K562 (cell line): ENCODE measurements around the gene TCF23. TPM values are rescaled to one million over a fixed set of nuclear protein-coding genes. Genes with fewer than 3 reads are reported as not detected.

Experiments
- CC2D1A ChIP-seq: fragments of 450-650 bp; IDR thresholded peaks from 2 replicates; pipeline ENCODE4 v1.6.1; 2017; ENCODE audit warnings: mild to moderate bottlenecking
- CCAR2 ChIP-seq: fragments of 200-400 bp; formaldehyde crosslinking; IDR thresholded peaks from 2 replicates; pipeline ENCODE4 v1.6.1; 2017; ENCODE audit warnings: mild to moderate bottlenecking, low read depth, low read length
- FOXK2 ChIP-seq, 2 experiments: fragments of 450-650 bp; IDR thresholded peaks in 1 of 2; conservative IDR thresholded peaks in 1 of 2; 2 replicates each; pipeline ENCODE4 v1.6.1; 2016; ENCODE audit warnings: low read depth in 2 of 2, mild to moderate bottlenecking in 1 of 2
- GABPA ChIP-seq: fragments of 200-800 bp; sonication (Bioruptor generic); conservative IDR thresholded peaks from 2 replicates; pipeline ENCODE4 v1.6.1; 2016; ENCODE audit warnings: low read depth, missing genetic modification characterization, missing compliant biosample characterization
- HBP1 ChIP-seq: fragments of 450-650 bp; formaldehyde crosslinking; IDR thresholded peaks from 2 replicates; pipeline ENCODE4 v1.4.0; 2022; ENCODE audit warnings: missing genetic modification characterization
- IRF1 ChIP-seq: sonication (generic); formaldehyde crosslinking; IDR thresholded peaks from 2 replicates; pipeline ENCODE4 v1.8.0; 2022; ENCODE audit warnings: missing genetic modification reagents, mild to moderate bottlenecking, borderline replicate concordance
- MBD1 ChIP-seq: fragments of 250-450 bp; sonication (Bioruptor Pico); IDR thresholded peaks from 2 replicates; pipeline ENCODE4 v1.8.0; 2022; ENCODE audit warnings: inconsistent platforms
- MCM2 ChIP-seq: fragments of 450-650 bp; IDR thresholded peaks from 2 replicates; pipeline ENCODE4 v1.6.1; 2017; ENCODE audit warnings: low read depth, mild to moderate bottlenecking
- MTA1 ChIP-seq: fragments of 450-650 bp; IDR thresholded peaks from 2 replicates; pipeline ENCODE4 v1.6.1; 2017; ENCODE audit warnings: borderline replicate concordance
- MYBL2 ChIP-seq, 2 experiments: fragments of 450-650 bp in 1 of 2; sonication (generic) in 1 of 2; formaldehyde crosslinking in 1 of 2; IDR thresholded peaks; 2 replicates each; pipeline versions ENCODE4 v1.6.1 to v1.8.1; 2017 to 2022; ENCODE audit warnings: borderline replicate concordance in 1 of 2, inconsistent platforms in 1 of 2, low read depth in 1 of 2, mild to moderate bottlenecking in 1 of 2, missing genetic modification reagents in 1 of 2, moderate library complexity in 1 of 2
- MYC ChIP-seq, 2 experiments: fragments of 250-450 bp in 1 of 2; sonication (Bioruptor Pico) in 1 of 2; IDR thresholded peaks; 2 replicates each; pipeline versions ENCODE4 v1.5.1 to v1.6.1; 2012 to 2021; ENCODE audit warnings: low read depth in 2 of 2, borderline replicate concordance in 1 of 2, improper control_type of control experiment in 1 of 2, low read length in 1 of 2, mild to moderate bottlenecking in 1 of 2, moderate library complexity in 1 of 2
- NFRKB ChIP-seq: fragments of 450-650 bp; IDR thresholded peaks from 2 replicates; pipeline ENCODE4 v1.6.1; 2016; ENCODE audit warnings: low read depth
- SAP30 ChIP-seq: fragments of 200-600 bp; sonication (generic); IDR thresholded peaks from 2 replicates; pipeline ENCODE4 v1.6.1; 2012; ENCODE audit warnings: borderline replicate concordance, low read depth, mild to moderate bottlenecking, moderate library complexity, low read length, control low read depth, inconsistent platforms; ENCODE audit not compliant: insufficient read depth, poor library complexity, severe bottlenecking
- SNRNP70 ChIP-seq: fragments of 200-400 bp; formaldehyde crosslinking; optimal IDR thresholded peaks from 2 replicates; pipeline ENCODE3; 2017; ENCODE audit warnings: low read depth, low read length
- THRA ChIP-seq: fragments of 450-650 bp; IDR thresholded peaks from 2 replicates; pipeline ENCODE4 v1.6.1; 2017; ENCODE audit warnings: mild to moderate bottlenecking, moderate library complexity
- ZMIZ1 ChIP-seq, 2 experiments: fragments of 150-350 bp in 1 of 2; IDR thresholded peaks; 2 replicates each; pipeline ENCODE4 v1.6.1; 2012 to 2016; ENCODE audit warnings: low read depth in 2 of 2, low read length in 2 of 2, mild to moderate bottlenecking in 1 of 2, moderate library complexity in 1 of 2
- polyA plus RNA-seq, 8 experiments: library from polyadenylated mRNA; depleted of rRNA in 4 of 8; stranded (reverse) in 5 of 8; unstranded in 3 of 8; fragments of >200 nt; fragmentation: Nextera tagmentation in 2 of 8; fragmentation: Illumina TruSeq in 1 of 8; extraction: Ambion mirVana in 2 of 8; extraction: Trizol in 1 of 8; gene quantifications; 2 replicates each; pipeline versions ENCODE4 v1.2.1 to v1.2.3, GENCODE V29; 2011 to 2014; ENCODE audit warnings: inconsistent platforms in 1 of 8, missing spikeins in 1 of 8
- total RNA-seq, 7 experiments: library from RNA; depleted of rRNA in 6 of 7; stranded (reverse); fragments of >200 nt in 6 of 7; fragmentation: Illumina TruSeq in 2 of 7; extraction: Trizol in 2 of 7; gene quantifications; 2 replicates each; pipeline versions ENCODE4 v1.2.1 to v1.2.3, GENCODE V29; 2011 to 2021; ENCODE audit warnings: low replicate concordance in 1 of 7

Gene TCF23
- total and polyA plus RNA-seq, 9 of the 15 experiments (the other 6 are each of a cell fraction or from before 2014, with no cell fraction given): 0.07 TPM; not detected in 8

- no peak for TF ChIP-seq FOXK2 (conservative IDR thresholded peaks at IDR 0.05 in 1 of 2, IDR thresholded peaks at IDR 0.05 in 1 of 2; ENCODE audit: low read depth in 2 of 2)
- TF ChIP-seq MBD1 (CRISPR knock-in tag): no peak
- no peak for TF ChIP-seq CC2D1A
- no peak for TF ChIP-seq HBP1 (CRISPR knock-in tag)
- TF ChIP-seq GABPA (tag): 0 out of 2 replicates have a peak, but pooled peaks have one; percentile 30
- no peak for TF ChIP-seq MTA1
- no peak for TF ChIP-seq MYBL2 (IDR thresholded peaks at IDR 0.05; ENCODE audit: low read depth)
- no peak for TF ChIP-seq MYBL2 (CRISPR knock-in tag; IDR thresholded peaks at IDR 0.05; ENCODE audit: borderline replicate concordance)
- 0 out of 4 replicates have a peak, but pooled peaks of 1 of the 2 experiments have one; percentile 27 for TF ChIP-seq ZMIZ1 (IDR thresholded peaks at IDR 0.05; ENCODE audit: low read depth in 2 of 2, low read length in 2 of 2)
- TF ChIP-seq NFRKB: no peak
- TF ChIP-seq MYC (IDR thresholded peaks at IDR 0.05; ENCODE audit: low read depth, low read length): peak; percentile 62
- no peak for TF ChIP-seq MYC (CRISPR knock-in tag; IDR thresholded peaks at IDR 0.05; ENCODE audit: borderline replicate concordance, low read depth)
- TF ChIP-seq THRA: no peak
- no peak for TF ChIP-seq MCM2
- TF ChIP-seq IRF1 (CRISPR knock-in tag): no peak
- TF ChIP-seq SAP30: peak; percentile 84
- TF ChIP-seq CCAR2: no peak
- no peak for TF ChIP-seq SNRNP70
Observed at GRCh38 chr2:27133905-27134780, 14.7 kb upstream of the TCF23 start, which contains the start of gene PREB (continued).
